Spleen (tissue), 11 donors: ENCODE results near the gene UGT1A3. TPM values are rescaled to one million over a fixed set of nuclear protein-coding genes. Genes with fewer than 3 reads are reported as not detected.
A peak's percentile ranks its signal among the peaks of the same experiment; 100 is the strongest.

ENCODE experiments used
- DNase-seq: peaks from one replicate; pipeline ENCODE4 v3.0.0-alpha.2; 2020
- H3K27ac ChIP-seq, 8 donors: fragments of 200-600 bp; sonication (generic) in 7 of 8; 1 replicate in 4 of 8; 2 replicates in 4 of 8; pipeline versions ENCODE4 v1.5.0 to v1.8.0; 2016 to 2021; ENCODE audit warnings: inconsistent platforms in 4 of 8, mild to moderate bottlenecking in 4 of 8, moderate library complexity in 1 of 8
- H3K27me3 ChIP-seq, 7 donors: fragments of 200-600 bp; sonication (generic) in 6 of 7; replicated peaks in 1 of 7; 1 replicate in 4 of 7; 2 replicates in 3 of 7; pipeline versions ENCODE4 v1.5.0 to v1.8.0; 2016 to 2021; ENCODE audit warnings: inconsistent platforms in 3 of 7, mild to moderate bottlenecking in 1 of 7
- H3K36me3 ChIP-seq, 6 donors: fragments of 200-600 bp; sonication (generic) in 5 of 6; 1 replicate in 4 of 6; 2 replicates in 2 of 6; pipeline versions ENCODE4 v1.5.0 to v1.8.0; 2016 to 2021; ENCODE audit warnings: inconsistent platforms in 2 of 6
- H3K4me1 ChIP-seq, 6 donors: fragments of 200-600 bp; sonication (generic) in 5 of 6; 1 replicate in 3 of 6; 2 replicates in 3 of 6; pipeline versions ENCODE4 v1.5.0 to v1.8.0; 2016 to 2021; ENCODE audit warnings: inconsistent platforms in 3 of 6
- H3K4me3 ChIP-seq, 8 donors: fragments of 200-600 bp; sonication (generic) in 7 of 8; 1 replicate in 4 of 8; 2 replicates in 4 of 8; pipeline versions ENCODE4 v1.5.0 to v1.8.0; 2016 to 2021; ENCODE audit warnings: inconsistent platforms in 4 of 8, mild to moderate bottlenecking in 4 of 8, moderate library complexity in 2 of 8
- H3K9me3 ChIP-seq, 8 donors: fragments of 200-600 bp; sonication (generic) in 7 of 8; 1 replicate in 4 of 8; 2 replicates in 4 of 8; pipeline versions ENCODE4 v1.5.0 to v1.8.0; 2016 to 2021; ENCODE audit warnings: inconsistent platforms in 4 of 8
- POLR2A ChIP-seq, 3 donors: fragments of 450-650 bp; IDR thresholded peaks; one replicate each; pipeline ENCODE4 v1.5.1; 2017; ENCODE audit warnings: antibody characterized with exemption in 3 of 3, mild to moderate bottlenecking in 1 of 3
- POLR2AphosphoS5 ChIP-seq, 3 donors: sonication (generic); formaldehyde crosslinking; IDR thresholded peaks; one replicate each; pipeline ENCODE4 v1.5.1; 2017; ENCODE audit warnings: antibody characterized with exemption in 3 of 3
- WGBS, 5 donors: extraction: QIAGEN DNeasy Blood & Tissue Kit in 3 of 5; methylation state at CpG; one replicate each; pipeline versions ENCODE4 v1.1.5 to v1.1.7; 2013 to 2018; 5-methylcytosine and 5-hydroxymethylcytosine counted together
- intact Hi-C: fragments of 100-400 bp; cut with DNase I; formaldehyde crosslinking; loops from one replicate; pipeline ENCODE4 v1.15.0; 2023; ENCODE audit warnings: low total_unique reads
- polyA plus RNA-seq, 3 donors: library from polyadenylated mRNA; stranded (reverse); fragments of 200-250 nt; gene quantifications; one replicate each; pipeline ENCODE4 v1.2.1, GENCODE V29; 2013
- total RNA-seq, 7 donors: library from RNA; depleted of rRNA in 3 of 7; stranded (reverse); fragments of >200 nt in 3 of 7; fragmentation: NEBNext Ultra II Directional in 4 of 7; extraction: Animal tissue kit (Norgen Biotek cat#: 25700) in 4 of 7; gene quantifications; one replicate each; pipeline versions ENCODE4 v1.1.0 to v1.2.1, GENCODE V29; 2016 to 2021
- TF ChIP-seq, protein P1 (sequence below), 11 experiments: fragments of 200-600 bp in 7 of 11; fragments of 450-650 bp in 4 of 11; sonication (generic) in 4 of 11; IDR thresholded peaks in 8 of 11; conservative IDR thresholded peaks in 3 of 11; 1 replicate in 7 of 11; 2 replicates in 4 of 11; pipeline versions ENCODE4 v1.4.0 to v1.8.0; 2016 to 2021; ENCODE audit warnings: antibody characterized with exemption in 11 of 11, inconsistent platforms in 4 of 11, mild to moderate bottlenecking in 1 of 11
- donor health status: healthy with polysubstance abuse.
- donor health status: DM: no; HTN: no; CAD: no; lungs with moderate emphysema.
- donor health status: DM: no; HTN: no; CAD: no.
- donor health status: Bipolar disorder and iron deficiency.
- donor health status: healthy.
- donor health status: DM: no; HTN: no; CAD: no.
- donor health status: DM: yes; HTN: yes; CAD: no.

UGT1A3 gene
- total and polyA plus RNA-seq, 10 donors: not detected

DNA sequence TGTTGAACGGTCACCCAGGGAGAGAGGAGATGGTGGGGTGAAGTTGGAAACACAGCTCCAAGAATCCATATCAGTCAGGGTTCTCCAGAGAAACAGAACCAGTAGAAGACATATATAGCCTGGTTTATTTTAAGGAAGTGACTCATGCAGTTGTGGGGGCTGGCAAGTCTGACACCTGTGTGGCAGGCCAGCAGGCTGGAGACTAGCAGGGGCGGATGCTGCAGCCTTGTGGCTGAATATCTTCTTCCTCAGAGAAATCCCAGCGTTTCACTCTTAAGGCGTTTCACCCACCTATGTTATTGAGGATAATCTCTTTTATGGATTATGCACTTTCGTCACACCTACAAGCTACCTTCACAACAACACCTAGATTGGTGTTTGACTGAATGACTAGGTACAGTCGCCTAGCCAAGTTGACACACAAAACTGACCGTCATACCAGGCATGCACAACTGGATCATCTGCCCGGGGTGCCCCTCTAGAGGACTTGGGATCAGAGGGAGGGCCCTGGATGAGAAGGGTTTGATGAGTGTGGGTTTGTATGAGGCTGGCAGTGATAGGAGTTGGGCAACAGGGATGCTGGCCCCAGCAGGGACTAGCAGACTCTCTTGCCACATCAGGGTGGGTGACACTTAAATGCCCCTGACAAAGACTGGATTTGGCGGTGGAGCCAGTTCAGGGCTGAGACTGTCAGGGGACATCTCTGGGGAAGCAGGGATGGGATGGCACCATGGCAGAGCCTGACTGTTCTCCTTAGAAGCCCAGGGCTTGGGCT, 72.7 kb downstream of the UGT1A3 start:
- Histone ChIP-seq H3K27me3 (peaks cover 0 to 23% (median 0%) of the 10 kb centered on the region in 7 donors), H3K4me3 (no peak overlapping the region), H3K27ac (no peak overlapping the region), H3K9me3 (no peaks in the 10 kb centered on the region), H3K4me1 (no peaks in the 10 kb centered on the region), H3K36me3 (no peaks in the 10 kb centered on the region)
- WGBS, 5 donors: 70 to 77% (median 71%) methylated on average over 9 of the region's 9 CpGs
- DNase-seq: peak; percentile 53
- no peak for TF ChIP-seq POLR2A (IDR thresholded peaks at IDR 0.05)
- intact Hi-C loops: no loop called here

DNA sequence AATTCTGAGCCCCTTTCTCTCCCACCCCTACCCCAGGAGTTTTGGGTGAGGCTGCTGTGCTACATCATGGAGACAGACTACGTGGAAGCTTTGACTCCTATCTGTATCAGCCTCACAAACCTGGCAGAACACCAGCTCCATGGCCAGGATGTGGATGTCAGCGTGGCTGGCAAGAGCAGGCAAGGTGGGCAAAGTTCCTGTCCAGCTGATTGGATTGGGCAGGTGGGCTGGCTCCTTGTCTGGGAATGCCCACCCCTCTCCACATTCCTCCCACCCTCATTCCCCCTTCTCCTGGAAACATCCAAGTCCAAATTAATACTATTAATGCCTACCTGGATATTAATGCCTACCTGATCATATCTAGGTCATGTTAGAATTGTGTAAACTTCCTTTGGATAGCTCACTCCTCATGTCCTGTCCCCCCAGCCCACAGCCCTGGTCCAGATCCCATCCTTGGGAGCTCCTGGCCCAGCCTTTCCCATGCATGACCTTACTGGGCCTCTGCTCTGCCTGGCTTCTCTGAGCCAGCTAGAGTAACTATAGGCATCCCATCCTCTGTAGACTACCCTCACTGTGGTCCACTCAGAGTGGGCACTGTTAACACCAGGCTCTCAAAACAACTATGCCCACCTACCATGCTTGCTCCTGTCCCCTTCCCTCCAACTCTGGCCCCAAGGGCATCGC, 73.4 kb downstream of the UGT1A3 start:
- no peaks in the 10 kb centered on the region for H3K4me1 ChIP-seq
- H3K27ac ChIP-seq: no peak overlapping the region
- peaks cover 0 to 25% (median 0%) of the 10 kb centered on the region in 7 donors for H3K27me3 ChIP-seq
- no peaks in the 10 kb centered on the region for H3K9me3 ChIP-seq
- WGBS, 5 donors: 66 to 73% (median 71%) methylated on average over 2 to 3 of the region's 3 CpGs
- TF ChIP-seq POLR2A (IDR thresholded peaks at IDR 0.05) (no peak), POLR2AphosphoS5 (IDR thresholded peaks at IDR 0.05) (no peak)
- TF ChIP-seq, protein P1, sequence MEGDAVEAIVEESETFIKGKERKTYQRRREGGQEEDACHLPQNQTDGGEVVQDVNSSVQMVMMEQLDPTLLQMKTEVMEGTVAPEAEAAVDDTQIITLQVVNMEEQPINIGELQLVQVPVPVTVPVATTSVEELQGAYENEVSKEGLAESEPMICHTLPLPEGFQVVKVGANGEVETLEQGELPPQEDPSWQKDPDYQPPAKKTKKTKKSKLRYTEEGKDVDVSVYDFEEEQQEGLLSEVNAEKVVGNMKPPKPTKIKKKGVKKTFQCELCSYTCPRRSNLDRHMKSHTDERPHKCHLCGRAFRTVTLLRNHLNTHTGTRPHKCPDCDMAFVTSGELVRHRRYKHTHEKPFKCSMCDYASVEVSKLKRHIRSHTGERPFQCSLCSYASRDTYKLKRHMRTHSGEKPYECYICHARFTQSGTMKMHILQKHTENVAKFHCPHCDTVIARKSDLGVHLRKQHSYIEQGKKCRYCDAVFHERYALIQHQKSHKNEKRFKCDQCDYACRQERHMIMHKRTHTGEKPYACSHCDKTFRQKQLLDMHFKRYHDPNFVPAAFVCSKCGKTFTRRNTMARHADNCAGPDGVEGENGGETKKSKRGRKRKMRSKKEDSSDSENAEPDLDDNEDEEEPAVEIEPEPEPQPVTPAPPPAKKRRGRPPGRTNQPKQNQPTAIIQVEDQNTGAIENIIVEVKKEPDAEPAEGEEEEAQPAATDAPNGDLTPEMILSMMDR (IDR thresholded peaks at IDR 0.05 in 8 of 11, conservative IDR thresholded peaks at IDR 0.05 in 3 of 11): no peak
- no peak overlapping the region for H3K4me3 ChIP-seq
- intact Hi-C loops: no loop called here
- H3K36me3 ChIP-seq: no peaks in the 10 kb centered on the region
- DNase-seq: peak; percentile 32

DNA sequence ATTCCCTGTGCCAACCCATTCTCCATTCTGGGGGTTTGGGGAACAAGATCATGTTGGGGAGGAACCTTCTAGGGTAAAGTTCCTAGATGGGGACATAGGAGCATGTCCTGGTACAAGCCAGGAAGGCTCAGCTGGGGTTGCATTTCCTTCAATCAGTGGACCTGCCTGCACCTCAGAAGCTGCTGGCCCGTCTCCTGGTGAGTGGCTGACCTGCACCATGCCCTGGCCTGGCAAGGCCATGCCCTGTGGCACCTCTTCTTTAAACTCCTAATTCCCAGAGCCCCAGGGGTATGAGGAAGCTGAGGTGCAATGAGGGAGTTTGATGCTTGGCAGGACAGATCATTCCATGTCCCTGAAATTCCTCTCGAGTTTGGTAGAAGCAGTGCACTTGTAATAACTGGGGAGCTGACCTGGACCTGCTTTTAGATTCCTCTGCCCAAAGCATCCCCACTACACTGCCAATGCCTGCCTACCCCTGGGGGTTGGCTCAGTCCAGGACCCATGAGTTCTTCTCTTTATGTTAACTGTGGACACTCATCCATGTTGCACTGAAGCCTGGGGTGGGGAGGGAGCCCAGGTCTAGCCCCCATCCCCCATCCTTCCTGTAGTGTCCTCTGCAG, 74.6 kb downstream of the UGT1A3 start:
- no peaks in the 10 kb centered on the region for H3K9me3 ChIP-seq
- no peak overlapping the region for H3K27ac ChIP-seq
- H3K4me3 ChIP-seq: no peak overlapping the region
- no peaks in the 10 kb centered on the region for H3K4me1 ChIP-seq
- WGBS, 5 donors: 50 to 83% (median 73%) methylated on average over 1 to 2 of the region's 2 CpGs
- intact Hi-C loops: no loop called here
- DNase-seq: peak; percentile 35
- no peaks in the 10 kb centered on the region for H3K36me3 ChIP-seq
- peaks cover 0 to 36% (median 0%) of the 10 kb centered on the region in 7 donors for H3K27me3 ChIP-seq
- TF ChIP-seq POLR2AphosphoS5 (IDR thresholded peaks at IDR 0.05): no peak

DNA sequence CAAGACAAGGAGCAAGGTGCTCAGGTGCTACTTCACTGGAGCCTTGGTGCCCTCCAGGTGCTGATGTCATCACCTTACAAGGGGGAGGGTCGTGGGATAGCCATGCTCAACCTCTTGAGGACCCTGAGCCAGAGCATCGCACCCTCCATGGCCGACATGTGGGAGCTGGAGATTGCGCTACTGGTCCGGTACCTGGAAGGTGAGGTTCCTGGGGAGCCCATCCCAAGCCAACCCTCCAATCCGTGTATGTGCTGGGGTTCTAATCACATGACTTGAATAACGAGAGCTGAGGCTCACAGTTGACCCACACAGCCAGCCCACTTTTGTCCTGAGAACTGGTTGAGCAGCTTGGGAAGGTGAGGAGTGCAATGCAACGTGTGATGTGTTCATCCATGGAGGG, 75.2 kb downstream of the UGT1A3 start:
- WGBS, 5 donors: 64 to 76% (median 67%) methylated on average over 7 to 8 of the region's 8 CpGs
- no peaks in the 10 kb centered on the region for H3K9me3 ChIP-seq
- DNase-seq: peak; percentile 29
- no peaks in the 10 kb centered on the region for H3K36me3 ChIP-seq
- TF ChIP-seq, protein P1 (IDR thresholded peaks at IDR 0.05 in 8 of 11, conservative IDR thresholded peaks at IDR 0.05 in 3 of 11): no peak
- TF ChIP-seq POLR2A (IDR thresholded peaks at IDR 0.05) (no peak), POLR2AphosphoS5 (IDR thresholded peaks at IDR 0.05) (no peak)
- H3K4me1 ChIP-seq: no peaks in the 10 kb centered on the region
- H3K4me3 ChIP-seq: no peak overlapping the region
- intact Hi-C loops: no loop called here
- H3K27me3 ChIP-seq: peaks cover 0 to 42% (median 0%) of the 10 kb centered on the region in 7 donors
- no peak overlapping the region for H3K27ac ChIP-seq
